GM12878 (cell line): Measurements from ENCODE around the gene ALCAM. TPM values are rescaled to one million over a fixed set of nuclear protein-coding genes. Genes with fewer than 3 reads are reported as not detected.

ENCODE experiments used
- ATAC-seq: fragments of 200-7000 bp; cut with Tn5 transposase; 3 replicates; pipeline ENCODE4 v1.9.1; 2020; ENCODE audit warnings: mild to moderate bottlenecking, moderate library complexity
- BruUV-seq: library from RNA; stranded (reverse); fragments of 400-500 nt; replicated peaks from 2 replicates; lab custom pipeline; 2021; lab: Mats Ljungman, UMichigan
- CTCF ChIA-PET: fragments of 300-600 bp; sonication (Branson Sonifier 250); formaldehyde crosslinking; extraction: SDS; loops from one replicate; lab custom pipeline; 2021; ENCODE audit warnings: inconsistent platforms; lab: Yijun Ruan, JAX
- POLR2A ChIA-PET: fragments of 350-600 bp; formaldehyde crosslinking; extraction: SDS; loops from one replicate; lab custom pipeline; 2021; ENCODE audit warnings: inconsistent platforms; lab: Charles Lee
- RAD21 ChIA-PET: fragments of 300-600 bp; sonication (Branson Sonifier 250); formaldehyde crosslinking; loops from one replicate; lab custom pipeline; 2023; ENCODE audit warnings: antibody characterized with exemption; ENCODE audit not compliant: unreplicated experiment; lab: Charles Lee
- SMC1A ChIA-PET: fragments of 300-600 bp; sonication (Branson Sonifier 250); formaldehyde crosslinking; loops from one replicate; lab custom pipeline; 2023; ENCODE audit not compliant: unreplicated experiment, uncharacterized antibody; lab: Charles Lee
- DNase-seq: peaks from one replicate; pipeline ENCODE4 v3.0.0-alpha.2; 2011; ENCODE audit warnings: low read depth, low spot score
- FAIRE-seq: peaks from 3 replicates; lab custom pipeline; 2011; peaks lifted over from hg19 to GRCh38; lab: Jason Lieb, UNC
- H2AFZ ChIP-seq: 2 replicates; pipeline ENCODE4 v1.6.0; 2011; ENCODE audit warnings: low read depth, low read length, control low read depth; ENCODE audit not compliant: control insufficient read depth
- H3K27ac ChIP-seq: 2 replicates; pipeline ENCODE4 v1.5.1; 2011; ENCODE audit warnings: control low read depth; ENCODE audit not compliant: control insufficient read depth, insufficient read depth
- H3K27me3 ChIP-seq, 2 experiments: replicated peaks in 1 of 2; 2 replicates each; pipeline versions ENCODE4 v1.6.0 to v1.6.1; 2011; ENCODE audit warnings: low read length in 1 of 2; ENCODE audit not compliant: control insufficient read depth in 2 of 2, insufficient read depth in 2 of 2
- H3K36me3 ChIP-seq, 2 experiments: 2 replicates each; pipeline ENCODE4 v1.5.1; 2011; ENCODE audit warnings: low read length in 1 of 2; ENCODE audit not compliant: control insufficient read depth in 2 of 2, insufficient read depth in 2 of 2
- H3K4me1 ChIP-seq: 2 replicates; pipeline ENCODE4 v1.6.1; 2011; ENCODE audit warnings: mild to moderate bottlenecking, low read length, moderate library complexity, mixed read lengths; ENCODE audit not compliant: control insufficient read depth, insufficient read depth
- H3K4me2 ChIP-seq: 2 replicates; pipeline ENCODE4 v1.6.0; 2011; ENCODE audit warnings: control low read depth; ENCODE audit not compliant: control insufficient read depth, insufficient read depth
- H3K4me3 ChIP-seq: fragments of 200-600 bp; sonication (generic); 2 replicates; pipeline ENCODE4 v1.5.1; 2016
- H3K79me2 ChIP-seq: 2 replicates; pipeline ENCODE4 v1.6.0; 2011; ENCODE audit warnings: low read length; ENCODE audit not compliant: control insufficient read depth, insufficient read depth
- H3K9ac ChIP-seq: 2 replicates; pipeline ENCODE4 v1.8.0; 2011; ENCODE audit warnings: low read length, control low read depth, mixed read lengths; ENCODE audit not compliant: control insufficient read depth, insufficient read depth
- H3K9me3 ChIP-seq: replicated peaks from 3 replicates; pipeline ENCODE4 v1.5.1; 2011; ENCODE audit warnings: mild to moderate bottlenecking, low read length; ENCODE audit not compliant: control insufficient read depth, insufficient read depth
- H4K20me1 ChIP-seq: 2 replicates; pipeline ENCODE4 v1.6.0; 2011; ENCODE audit not compliant: control insufficient read depth, insufficient read depth
- ATF7 ChIP-seq: fragments of 450-650 bp; IDR thresholded peaks from 2 replicates; pipeline ENCODE4 v1.6.1; 2016; ENCODE audit warnings: low read depth, mild to moderate bottlenecking
- NR2C1 ChIP-seq: fragments of 450-650 bp; IDR thresholded peaks from 2 replicates; pipeline ENCODE4 v1.6.1; 2017; ENCODE audit warnings: antibody characterized with exemption, mild to moderate bottlenecking, moderate library complexity
- SREBF2 ChIP-seq: IDR thresholded peaks from 2 replicates; pipeline ENCODE4 v1.6.1; 2012; ENCODE audit warnings: mild to moderate bottlenecking, low read length
- ZBED1 ChIP-seq: IDR thresholded peaks from 2 replicates; pipeline ENCODE4 v1.6.1; 2016; ENCODE audit warnings: borderline replicate concordance
- WGBS: methylation state at CpG from one replicate; pipeline ENCODE4 v1.1.6; 2016; ENCODE audit warnings: low lambda C conversion rate; ENCODE audit not compliant: insufficient replicate concordance, insufficient coverage; ENCODE audit errors: missing lambda C conversion rate; 5-methylcytosine and 5-hydroxymethylcytosine counted together
- in situ Hi-C: fragments of 300-500 bp; cut with MboI; formaldehyde crosslinking; loops from 9 replicates; pipeline ENCODE4 v1.14.3; 2018; ENCODE audit warnings: mixed read lengths
- intact Hi-C: fragments of 100-400 bp; cut with micrococcal nuclease; formaldehyde crosslinking; loops from one replicate; pipeline ENCODE4 v1.14.2; 2022; ENCODE audit not compliant: unreplicated experiment
- polyA plus RNA-seq, 11 experiments: library from polyadenylated mRNA; depleted of rRNA in 4 of 11; unstranded in 6 of 11; stranded (reverse) in 5 of 11; fragments of >200 nt; fragmentation: Nextera tagmentation in 4 of 11; fragmentation: Illumina TruSeq in 1 of 11; extraction: Ambion mirVana in 4 of 11; extraction: Trizol in 1 of 11; gene quantifications; 1 replicate in 1 of 11; 2 replicates in 10 of 11; pipeline versions ENCODE4 v1.2.1 to v1.2.3, GENCODE V29; 2011 to 2016; ENCODE audit warnings: inconsistent platforms in 2 of 11, missing spikeins in 2 of 11, low read depth in 1 of 11
- total RNA-seq, 4 experiments: library from RNA; depleted of rRNA in 3 of 4; stranded (reverse); fragments of >200 nt in 3 of 4; fragmentation: Illumina TruSeq in 1 of 4; extraction: Trizol in 1 of 4; gene quantifications; 2 replicates each; pipeline versions ENCODE4 v1.2.1 to v1.2.3, GENCODE V29; 2013 to 2021
- TF ChIP-seq, protein P1 (sequence below): IDR thresholded peaks from 2 replicates; pipeline ENCODE4 v1.6.1; 2011; ENCODE audit warnings: mild to moderate bottlenecking, low read depth, low read length, moderate library complexity; ENCODE audit not compliant: insufficient replicate concordance

ALCAM gene
- total and polyA plus RNA-seq, 10 of the 15 experiments (the other 5 are each of a cell fraction or from before 2014, with no cell fraction given) = 12.2 to 54.2 (median 32.6) TPM

- Histone ChIP-seq H3K9ac (no peak overlapping the region), H2AFZ (no peak overlapping the region), H3K4me2 (no peak overlapping the region), H3K4me3 (no peak overlapping the region), H3K27me3 (no peaks in the 10 kb centered on the region), H4K20me1 (no peaks in the 10 kb centered on the region), H3K36me3 (no peaks in the 10 kb centered on the region), H3K9me3 (no peaks in the 10 kb centered on the region), H3K79me2 (no peaks in the 10 kb centered on the region), H3K27ac (no peak overlapping the region), H3K4me1 (no peaks in the 10 kb centered on the region)
- intact Hi-C loops = no loop called here
- BruUV-seq = no TSS peak
- FAIRE-seq (no peak), DNase-seq (no peak), ATAC-seq (no peak)
- SMC1A ChIA-PET = no interaction called here
- POLR2A ChIA-PET = no interaction called here
- WGBS = 37% methylated on average over 2 of the region's 2 CpGs
- RAD21 ChIA-PET = no interaction called here
- CTCF ChIA-PET = no interaction called here
- TF ChIP-seq ZBED1 (no peak), NR2C1 (no peak), ATF7 (no peak)
- in situ Hi-C loops = no loop called here
Observed at GRCh38 chr3:105619651-105620050, 252.9 kb downstream of the ALCAM start.

- TF ChIP-seq, protein P1, sequence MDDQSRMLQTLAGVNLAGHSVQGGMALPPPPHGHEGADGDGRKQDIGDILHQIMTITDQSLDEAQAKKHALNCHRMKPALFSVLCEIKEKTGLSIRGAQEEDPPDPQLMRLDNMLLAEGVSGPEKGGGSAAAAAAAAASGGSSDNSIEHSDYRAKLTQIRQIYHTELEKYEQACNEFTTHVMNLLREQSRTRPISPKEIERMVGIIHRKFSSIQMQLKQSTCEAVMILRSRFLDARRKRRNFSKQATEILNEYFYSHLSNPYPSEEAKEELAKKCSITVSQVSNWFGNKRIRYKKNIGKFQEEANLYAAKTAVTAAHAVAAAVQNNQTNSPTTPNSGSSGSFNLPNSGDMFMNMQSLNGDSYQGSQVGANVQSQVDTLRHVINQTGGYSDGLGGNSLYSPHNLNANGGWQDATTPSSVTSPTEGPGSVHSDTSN = no peak
- TF ChIP-seq SREBF2 = no peak
- no peak overlapping the region for H3K4me2 ChIP-seq
- no peaks in the 10 kb centered on the region for H3K9me3 ChIP-seq
- H3K9ac ChIP-seq = no peak overlapping the region
- no peaks in the 10 kb centered on the region for H3K27me3 ChIP-seq
- H4K20me1 ChIP-seq = no peaks in the 10 kb centered on the region
- no peak overlapping the region for H2AFZ ChIP-seq
- H3K4me1 ChIP-seq = no peaks in the 10 kb centered on the region
- DNase-seq = no peak
- FAIRE-seq = no peak
- no TSS peak for BruUV-seq
- ChIA-PET RAD21 (no interaction called here), CTCF (no interaction called here), SMC1A (no interaction called here), POLR2A (no interaction called here)
- no peak overlapping the region for H3K4me3 ChIP-seq
- intact Hi-C loops = no loop called here
- H3K79me2 ChIP-seq = no peaks in the 10 kb centered on the region
- WGBS = 46% methylated on average over 2 of the region's 2 CpGs
- H3K27ac ChIP-seq = no peak overlapping the region
- in situ Hi-C loops = no loop called here
- H3K36me3 ChIP-seq = no peaks in the 10 kb centered on the region
- ATAC-seq = no peak
Observed at GRCh38 chr3:105620236-105620635, 253.5 kb downstream of the ALCAM start.
